ENCODE results near the gene PHF8. TPM values are rescaled to one million over a fixed set of nuclear protein-coding genes. Genes with fewer than 3 reads are reported as not detected.

Gene PHF8
- total RNA-seq, 1 donor from 2014 or later: 16.6 TPM

GRCh38 chrX:53969540-53969939 is 74.7 kb downstream of the PHF8 start:
- Mint-ChIP-seq H3K27me3 (ENCODE audit: low read depth) (no peaks in the 10 kb centered on the region), H3K4me3 (ENCODE audit: unreplicated experiment) (no peak overlapping the region), H3K36me3 (ENCODE audit: low read depth) (peaks cover 27% of the 10 kb centered on the region), H3K4me1 (ENCODE audit: low read depth) (no peaks in the 10 kb centered on the region), H3K27ac (ENCODE audit: unreplicated experiment) (no peak overlapping the region), H3K9me3 (ENCODE audit: low read depth) (peaks cover 43% of the 10 kb centered on the region)
- no peak for TF ChIP-seq CTCF (IDR thresholded peaks at IDR 0.05)
- no peak for DNase-seq (ENCODE audit: low spot score)

- H3K4me1 Mint-ChIP-seq (ENCODE audit: low read depth): no peaks in the 10 kb centered on the region
- no peak overlapping the region for H3K4me3 Mint-ChIP-seq (ENCODE audit: unreplicated experiment)
- TF ChIP-seq CTCF (IDR thresholded peaks at IDR 0.05): no peak
- no peak for DNase-seq (ENCODE audit: low spot score)
- no peaks in the 10 kb centered on the region for H3K27me3 Mint-ChIP-seq (ENCODE audit: low read depth)
- H3K36me3 Mint-ChIP-seq (ENCODE audit: low read depth): peaks cover 9% of the 10 kb centered on the region
- no peak overlapping the region for H3K27ac Mint-ChIP-seq (ENCODE audit: unreplicated experiment)
- H3K9me3 Mint-ChIP-seq (ENCODE audit: low read depth): peaks cover 9% of the 10 kb centered on the region
These were observed 94.0 kb downstream of the PHF8 start for GRCh38 chrX:53950130-53950733.

- Mint-ChIP-seq H3K4me1 (ENCODE audit: low read depth) (no peaks in the 10 kb centered on the region), H3K9me3 (ENCODE audit: low read depth) (peaks cover 14% of the 10 kb centered on the region), H3K36me3 (ENCODE audit: low read depth) (peaks cover 34% of the 10 kb centered on the region), H3K27me3 (ENCODE audit: low read depth) (no peaks in the 10 kb centered on the region), H3K27ac (ENCODE audit: unreplicated experiment) (no peak overlapping the region), H3K4me3 (ENCODE audit: unreplicated experiment) (no peak overlapping the region)
- DNase-seq (ENCODE audit: low spot score): no peak
- TF ChIP-seq CTCF (IDR thresholded peaks at IDR 0.05): no peak
These were observed 104.1 kb downstream of the PHF8 start for GRCh38 chrX:53940180-53940579.

GRCh38 chrX:53939127-53939526 is 105.1 kb downstream of the PHF8 start:
- Mint-ChIP-seq H3K36me3 (ENCODE audit: low read depth) (peaks cover 34% of the 10 kb centered on the region), H3K27me3 (ENCODE audit: low read depth) (no peaks in the 10 kb centered on the region), H3K4me3 (ENCODE audit: unreplicated experiment) (no peak overlapping the region), H3K27ac (ENCODE audit: unreplicated experiment) (no peak overlapping the region), H3K4me1 (ENCODE audit: low read depth) (no peaks in the 10 kb centered on the region), H3K9me3 (ENCODE audit: low read depth) (peaks cover 14% of the 10 kb centered on the region)
- no peak for DNase-seq (ENCODE audit: low spot score)
- TF ChIP-seq CTCF (IDR thresholded peaks at IDR 0.05): no peak

GRCh38 chrX:53930515-53931380 is 113.5 kb downstream of the PHF8 start:
- Mint-ChIP-seq H3K36me3 (ENCODE audit: low read depth) (no peaks in the 10 kb centered on the region), H3K27ac (ENCODE audit: unreplicated experiment) (no peak overlapping the region), H3K4me3 (ENCODE audit: unreplicated experiment) (no peak overlapping the region), H3K4me1 (ENCODE audit: low read depth) (no peaks in the 10 kb centered on the region), H3K9me3 (ENCODE audit: low read depth) (peaks cover 10% of the 10 kb centered on the region), H3K27me3 (ENCODE audit: low read depth) (no peaks in the 10 kb centered on the region)
- DNase-seq (ENCODE audit: low spot score): no peak
- no peak for TF ChIP-seq CTCF (IDR thresholded peaks at IDR 0.05)
